Measurements from ENCODE around the gene DISC1.

DISC1 gene

GRCh38 chr1:231684356-231685244 lies 58.0 kb downstream of the DISC1 start:
- Histone ChIP-seq H3K27ac (ENCODE audit: low read depth, low read length, poor library complexity, severe bottlenecking) (no peak overlapping the region), H3K4me3 (ENCODE audit: low read depth, low read length, poor library complexity, severe bottlenecking) (no peak overlapping the region), H3K4me2 (ENCODE audit: low read length) (no peak overlapping the region), H3K36me3 (ENCODE audit: insufficient read depth, low read length) (no peaks in the 10 kb centered on the region), H3K9ac (ENCODE audit: low read length) (no peak overlapping the region), H3K9me2 (ENCODE audit: low read depth, low read length) (no peaks in the 10 kb centered on the region), H4K20me1 (ENCODE audit: insufficient read depth, low read length) (no peaks in the 10 kb centered on the region), H3K4me1 (ENCODE audit: insufficient read depth, low read length, severe bottlenecking) (no peaks in the 10 kb centered on the region), H3K27me3 (ENCODE audit: insufficient read depth, low read length) (no peaks in the 10 kb centered on the region), H3K79me2 (ENCODE audit: insufficient read depth, low read length) (no peaks in the 10 kb centered on the region), H2AFZ (ENCODE audit: low read length) (no peak overlapping the region), H3K9me3 (ENCODE audit: low read length) (no peaks in the 10 kb centered on the region), H3F3A (ENCODE audit: insufficient read depth, low read length) (no peaks in the 10 kb centered on the region)
- TF ChIP-seq CTCF (IDR thresholded peaks at IDR 0.05; ENCODE audit: low read length) = no peak
- TF ChIP-seq EZH2 (IDR thresholded peaks at IDR 0.05; ENCODE audit: borderline replicate concordance, low read length) = no peak

- Histone ChIP-seq H3K27ac (ENCODE audit: low read depth, low read length, poor library complexity, severe bottlenecking) (no peak overlapping the region), H3K9me3 (ENCODE audit: low read length) (no peaks in the 10 kb centered on the region), H3K4me1 (ENCODE audit: insufficient read depth, low read length, severe bottlenecking) (no peaks in the 10 kb centered on the region), H2AFZ (ENCODE audit: low read length) (no peak overlapping the region), H3K9me2 (ENCODE audit: low read depth, low read length) (no peaks in the 10 kb centered on the region), H3K9ac (ENCODE audit: low read length) (no peak overlapping the region), H4K20me1 (ENCODE audit: insufficient read depth, low read length) (no peaks in the 10 kb centered on the region), H3K79me2 (ENCODE audit: insufficient read depth, low read length) (no peaks in the 10 kb centered on the region), H3K4me2 (ENCODE audit: low read length) (no peak overlapping the region), H3K4me3 (ENCODE audit: low read depth, low read length, poor library complexity, severe bottlenecking) (no peak overlapping the region), H3K27me3 (ENCODE audit: insufficient read depth, low read length) (no peaks in the 10 kb centered on the region), H3K36me3 (ENCODE audit: insufficient read depth, low read length) (no peaks in the 10 kb centered on the region), H3F3A (ENCODE audit: insufficient read depth, low read length) (no peaks in the 10 kb centered on the region)
- TF ChIP-seq CTCF (IDR thresholded peaks at IDR 0.05; ENCODE audit: low read length) (no peak), EZH2 (IDR thresholded peaks at IDR 0.05; ENCODE audit: borderline replicate concordance, low read length) (no peak)
These were observed 59.8 kb downstream of the DISC1 start for GRCh38 chr1:231686384-231686783.

GRCh38 chr1:231688989-231689388 lies 62.4 kb downstream of the DISC1 start:
- Histone ChIP-seq H3K36me3 (ENCODE audit: insufficient read depth, low read length) (no peaks in the 10 kb centered on the region), H3K79me2 (ENCODE audit: insufficient read depth, low read length) (no peaks in the 10 kb centered on the region), H3K4me3 (ENCODE audit: low read depth, low read length, poor library complexity, severe bottlenecking) (no peak overlapping the region), H3K9me2 (ENCODE audit: low read depth, low read length) (no peaks in the 10 kb centered on the region), H3K9me3 (ENCODE audit: low read length) (no peaks in the 10 kb centered on the region), H2AFZ (ENCODE audit: low read length) (no peak overlapping the region), H3K4me2 (ENCODE audit: low read length) (no peak overlapping the region), H3K4me1 (ENCODE audit: insufficient read depth, low read length, severe bottlenecking) (no peaks in the 10 kb centered on the region), H3K27me3 (ENCODE audit: insufficient read depth, low read length) (no peaks in the 10 kb centered on the region), H4K20me1 (ENCODE audit: insufficient read depth, low read length) (no peaks in the 10 kb centered on the region), H3F3A (ENCODE audit: insufficient read depth, low read length) (no peaks in the 10 kb centered on the region), H3K9ac (ENCODE audit: low read length) (no peak overlapping the region), H3K27ac (ENCODE audit: low read depth, low read length, poor library complexity, severe bottlenecking) (no peak overlapping the region)
- TF ChIP-seq CTCF (IDR thresholded peaks at IDR 0.05; ENCODE audit: low read length) (no peak), EZH2 (IDR thresholded peaks at IDR 0.05; ENCODE audit: borderline replicate concordance, low read length) (no peak)

All from OCI-LY1 (cell line).